ENCODE measurements around the gene JMJD1C. TPM values are rescaled to one million over a fixed set of nuclear protein-coding genes. Genes with fewer than 3 reads are reported as not detected.

The JMJD1C gene
- total RNA-seq, 1 donor from 2014 or later, result 62.6 TPM

- H3K27me3 Mint-ChIP-seq, result no peaks in the 10 kb centered on the region
- H3K9me3 Mint-ChIP-seq, result peaks cover 4% of the 10 kb centered on the region
- TF ChIP-seq, protein P1, sequence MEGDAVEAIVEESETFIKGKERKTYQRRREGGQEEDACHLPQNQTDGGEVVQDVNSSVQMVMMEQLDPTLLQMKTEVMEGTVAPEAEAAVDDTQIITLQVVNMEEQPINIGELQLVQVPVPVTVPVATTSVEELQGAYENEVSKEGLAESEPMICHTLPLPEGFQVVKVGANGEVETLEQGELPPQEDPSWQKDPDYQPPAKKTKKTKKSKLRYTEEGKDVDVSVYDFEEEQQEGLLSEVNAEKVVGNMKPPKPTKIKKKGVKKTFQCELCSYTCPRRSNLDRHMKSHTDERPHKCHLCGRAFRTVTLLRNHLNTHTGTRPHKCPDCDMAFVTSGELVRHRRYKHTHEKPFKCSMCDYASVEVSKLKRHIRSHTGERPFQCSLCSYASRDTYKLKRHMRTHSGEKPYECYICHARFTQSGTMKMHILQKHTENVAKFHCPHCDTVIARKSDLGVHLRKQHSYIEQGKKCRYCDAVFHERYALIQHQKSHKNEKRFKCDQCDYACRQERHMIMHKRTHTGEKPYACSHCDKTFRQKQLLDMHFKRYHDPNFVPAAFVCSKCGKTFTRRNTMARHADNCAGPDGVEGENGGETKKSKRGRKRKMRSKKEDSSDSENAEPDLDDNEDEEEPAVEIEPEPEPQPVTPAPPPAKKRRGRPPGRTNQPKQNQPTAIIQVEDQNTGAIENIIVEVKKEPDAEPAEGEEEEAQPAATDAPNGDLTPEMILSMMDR (conservative IDR thresholded peaks at IDR 0.05), result no peak
- H3K4me3 Mint-ChIP-seq, result no peak overlapping the region
- H3K27ac Mint-ChIP-seq, result no peak overlapping the region
- peaks cover 10% of the 10 kb centered on the region for H3K4me1 Mint-ChIP-seq (ENCODE audit: unreplicated experiment)
- H3K36me3 Mint-ChIP-seq, result no peaks in the 10 kb centered on the region
- DNase-seq (ENCODE audit: extremely low spot score, unreplicated experiment), result no peak
Measured at GRCh38 chr10:63120554-63120953, 345.2 kb downstream of the JMJD1C start.

DNA sequence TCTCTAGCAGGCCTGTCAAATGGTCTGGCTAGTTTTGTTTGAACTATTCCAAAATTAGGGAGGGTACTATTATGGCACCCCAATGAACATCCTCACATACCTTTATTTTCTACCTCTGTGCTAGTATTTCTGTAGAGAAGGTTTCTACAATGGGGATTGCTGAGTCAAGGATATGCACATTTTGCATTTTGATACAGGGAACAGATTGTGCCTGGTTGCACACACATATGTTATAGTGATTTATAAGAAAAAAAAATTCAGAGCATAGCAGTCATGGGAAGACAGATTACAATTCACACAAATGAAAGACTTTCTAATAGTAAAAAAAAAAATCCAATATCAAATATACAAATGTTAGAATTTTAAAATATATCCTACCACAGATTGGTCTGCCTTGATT lies 346.7 kb downstream of the JMJD1C start:
- Mint-ChIP-seq H3K36me3 (no peaks in the 10 kb centered on the region), H3K27me3 (no peaks in the 10 kb centered on the region), H3K27ac (no peak overlapping the region), H3K9me3 (peaks cover 4% of the 10 kb centered on the region), H3K4me1 (ENCODE audit: unreplicated experiment) (peaks cover 10% of the 10 kb centered on the region), H3K4me3 (no peak overlapping the region)
- TF ChIP-seq, protein P1 (conservative IDR thresholded peaks at IDR 0.05), result no peak
- no peak for DNase-seq (ENCODE audit: extremely low spot score, unreplicated experiment)

Small RNA genes lying within 50 kb of the gene (microRNA-seq; reads per million reads assigned to microRNA genes)
- gene MIR1296, result 983 reads per million, percentile 83 among the genes with 10 or more reads in this experiment

Other genes starting within 250 kb of the JMJD1C start
- 38.1 and 57.0 TPM in 2 replicates for gene REEP3, start 55.4 kb upstream of the JMJD1C start, total RNA-seq (ENCODE audit: low replicate concordance)